Fibroblast of mammary gland (primary cell): ENCODE data around the gene PRKAR1B.

Experiments used
- DNase-seq: peaks from one replicate; pipeline ENCODE4 v3.0.0-alpha.2; 2010; ENCODE audit warnings: low read depth
- H3K4me3 ChIP-seq: 2 replicates; pipeline ENCODE4 v1.5.1; 2011; ENCODE audit warnings: low read depth, mild to moderate bottlenecking, low read length, moderate library complexity; ENCODE audit not compliant: control insufficient read depth
- TF ChIP-seq, protein P1 (sequence below): conservative IDR thresholded peaks from 2 replicates; pipeline ENCODE4 v1.5.1; 2011; ENCODE audit warnings: low read depth, low read length, inconsistent platforms; ENCODE audit not compliant: control insufficient read depth, insufficient read depth

Gene PRKAR1B

DNA sequence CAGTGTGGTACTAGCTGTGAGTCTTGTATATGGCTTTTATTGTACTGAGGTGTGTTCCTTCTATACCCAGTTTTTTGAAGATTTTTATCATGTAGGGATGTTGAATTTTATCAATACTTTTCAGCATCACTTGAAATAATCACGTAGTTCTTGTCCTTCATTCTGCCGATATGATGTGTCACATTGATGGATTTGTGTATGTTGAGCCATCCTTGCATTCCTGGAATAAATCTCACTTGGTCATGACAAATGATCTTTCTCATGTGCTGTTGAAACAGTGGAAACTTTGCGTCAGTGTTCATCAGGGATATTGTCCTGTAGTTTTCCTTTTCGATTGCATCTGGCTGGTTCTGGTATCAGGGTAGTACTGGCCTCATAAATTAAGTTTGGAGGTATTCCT, 7.1 kb upstream of the PRKAR1B start:
- TF ChIP-seq, protein P1, sequence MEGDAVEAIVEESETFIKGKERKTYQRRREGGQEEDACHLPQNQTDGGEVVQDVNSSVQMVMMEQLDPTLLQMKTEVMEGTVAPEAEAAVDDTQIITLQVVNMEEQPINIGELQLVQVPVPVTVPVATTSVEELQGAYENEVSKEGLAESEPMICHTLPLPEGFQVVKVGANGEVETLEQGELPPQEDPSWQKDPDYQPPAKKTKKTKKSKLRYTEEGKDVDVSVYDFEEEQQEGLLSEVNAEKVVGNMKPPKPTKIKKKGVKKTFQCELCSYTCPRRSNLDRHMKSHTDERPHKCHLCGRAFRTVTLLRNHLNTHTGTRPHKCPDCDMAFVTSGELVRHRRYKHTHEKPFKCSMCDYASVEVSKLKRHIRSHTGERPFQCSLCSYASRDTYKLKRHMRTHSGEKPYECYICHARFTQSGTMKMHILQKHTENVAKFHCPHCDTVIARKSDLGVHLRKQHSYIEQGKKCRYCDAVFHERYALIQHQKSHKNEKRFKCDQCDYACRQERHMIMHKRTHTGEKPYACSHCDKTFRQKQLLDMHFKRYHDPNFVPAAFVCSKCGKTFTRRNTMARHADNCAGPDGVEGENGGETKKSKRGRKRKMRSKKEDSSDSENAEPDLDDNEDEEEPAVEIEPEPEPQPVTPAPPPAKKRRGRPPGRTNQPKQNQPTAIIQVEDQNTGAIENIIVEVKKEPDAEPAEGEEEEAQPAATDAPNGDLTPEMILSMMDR: no peak
- DNase-seq: no peak
- H3K4me3 ChIP-seq: no peak overlapping the region

DNA sequence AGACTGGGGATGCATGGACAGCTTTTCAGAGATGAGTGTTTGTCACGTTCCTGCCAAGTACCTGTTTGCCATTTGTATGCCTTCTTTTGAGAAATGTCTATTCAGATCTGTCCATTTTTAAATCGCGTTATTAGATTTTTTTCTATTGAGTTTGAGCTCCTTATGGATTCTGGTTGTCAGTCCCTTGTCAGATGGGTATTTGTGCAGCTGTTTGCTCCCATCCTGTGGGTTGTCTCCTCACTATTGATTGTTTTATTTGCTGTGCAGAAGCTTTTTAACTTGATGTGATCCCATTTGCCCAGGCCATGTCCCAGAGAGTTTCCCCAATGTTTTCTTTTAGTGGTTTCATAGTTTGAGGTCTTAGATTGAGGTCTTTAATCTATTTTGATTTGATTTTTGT, 5.5 kb upstream of the PRKAR1B start:
- no peak overlapping the region for H3K4me3 ChIP-seq
- TF ChIP-seq, protein P1: no peak
- DNase-seq: no peak

DNA sequence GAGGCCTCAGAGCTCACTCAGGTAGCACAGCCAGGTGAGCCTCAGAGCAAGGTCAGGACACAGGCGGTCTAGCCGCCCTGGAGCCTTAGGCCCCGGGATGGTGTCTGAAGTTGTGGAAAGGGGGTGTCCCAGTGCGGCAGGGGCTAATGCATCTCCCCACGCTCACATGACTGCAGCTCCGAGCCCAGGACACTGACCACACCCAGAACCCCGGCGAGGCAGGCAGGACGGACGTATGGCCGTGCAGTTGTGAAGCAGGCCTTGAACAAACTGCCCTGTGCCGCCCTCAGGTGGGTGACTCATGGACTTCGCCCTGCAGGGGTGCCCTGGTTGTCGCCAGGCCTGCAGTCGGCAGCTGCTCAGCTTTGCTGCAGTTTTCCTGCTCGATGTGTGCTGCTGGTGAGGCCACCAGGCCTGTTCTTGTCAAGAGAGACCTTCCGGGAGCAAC, 5.0 kb upstream of the PRKAR1B start:
- no peak for DNase-seq
- TF ChIP-seq, protein P1: no peak
- H3K4me3 ChIP-seq: no peak overlapping the region

DNA sequence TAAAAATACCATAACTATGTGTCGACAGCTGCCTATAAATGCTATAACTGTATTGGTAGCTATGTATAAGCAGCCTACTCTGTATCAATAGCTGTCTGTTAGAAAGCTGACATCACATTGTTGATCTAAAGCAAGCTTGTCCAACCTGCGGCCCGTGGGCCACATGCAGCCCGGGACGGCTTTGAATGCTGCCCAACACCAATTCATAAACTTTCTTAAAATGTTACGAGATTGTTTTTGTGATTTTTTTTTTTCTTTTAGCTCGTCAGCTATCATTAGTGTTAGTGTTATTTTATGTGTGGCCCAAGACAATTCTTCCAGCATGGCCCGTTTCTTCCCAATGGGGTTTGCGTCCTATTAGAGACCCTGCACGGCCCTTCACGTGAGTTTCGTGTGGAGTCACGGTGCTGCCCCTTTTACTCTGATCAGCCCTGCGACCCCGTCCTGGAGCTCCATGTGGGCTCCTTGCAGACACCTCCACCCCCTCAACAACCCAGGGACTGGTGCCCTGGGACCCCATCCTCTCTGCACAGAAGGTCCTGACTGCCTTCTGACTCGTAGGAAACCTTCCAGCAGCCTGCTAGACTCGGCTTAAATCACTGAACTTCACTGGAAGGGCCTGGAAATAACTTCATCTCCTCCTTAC, 4.5 kb upstream of the PRKAR1B start:
- no peak overlapping the region for H3K4me3 ChIP-seq
- TF ChIP-seq, protein P1: no peak

DNA sequence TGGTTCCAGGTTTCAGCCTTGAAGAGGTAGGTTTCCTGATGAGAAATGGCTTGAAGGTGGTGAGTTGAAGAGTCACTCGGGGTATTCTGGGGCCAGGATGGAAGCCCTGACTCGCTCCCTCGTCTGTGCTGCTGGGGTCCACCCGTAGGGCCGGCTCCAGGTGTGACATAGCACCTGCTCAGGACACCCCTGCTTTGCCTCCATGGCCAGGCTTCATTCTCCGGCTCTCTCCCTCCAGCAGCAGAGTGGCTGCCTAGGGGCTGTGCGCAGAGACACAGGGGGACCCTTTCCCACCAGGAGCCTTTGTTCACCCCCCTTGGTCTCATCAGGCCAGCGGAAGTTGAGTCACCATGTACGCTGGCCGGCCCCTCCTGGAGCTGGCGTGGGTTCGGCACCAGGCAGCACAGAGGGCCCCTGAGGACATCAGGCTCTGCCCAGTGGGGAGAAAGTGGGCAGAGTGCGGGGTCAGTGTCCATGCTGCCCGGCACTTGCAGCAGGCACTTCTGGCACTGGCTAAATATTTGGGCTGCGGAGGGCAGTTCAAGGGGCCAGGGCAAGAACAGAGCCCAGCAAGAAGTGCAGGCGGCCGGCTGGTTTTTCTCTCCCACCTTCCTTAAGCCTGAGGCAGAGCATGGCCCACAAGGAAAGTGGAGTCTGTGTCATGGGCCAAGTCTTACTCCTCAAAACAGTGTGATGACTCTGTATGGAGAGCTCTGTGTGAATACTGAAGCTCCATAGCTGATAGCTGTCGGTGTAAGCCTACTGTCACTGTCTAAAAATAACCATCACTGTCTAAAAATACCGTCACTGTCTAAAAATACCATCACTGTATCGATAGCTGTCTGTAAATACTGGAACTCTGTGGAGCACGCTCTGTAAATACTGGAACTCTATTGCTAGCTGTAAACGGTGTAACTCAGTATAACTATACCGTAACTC, 3.7 kb upstream of the PRKAR1B start:
- TF ChIP-seq, protein P1: no peak
- no peak for DNase-seq
- H3K4me3 ChIP-seq: no peak overlapping the region

More for the DNA sequence above, 4.5 kb upstream of the PRKAR1B start:
- DNase-seq: no peak

DNA sequence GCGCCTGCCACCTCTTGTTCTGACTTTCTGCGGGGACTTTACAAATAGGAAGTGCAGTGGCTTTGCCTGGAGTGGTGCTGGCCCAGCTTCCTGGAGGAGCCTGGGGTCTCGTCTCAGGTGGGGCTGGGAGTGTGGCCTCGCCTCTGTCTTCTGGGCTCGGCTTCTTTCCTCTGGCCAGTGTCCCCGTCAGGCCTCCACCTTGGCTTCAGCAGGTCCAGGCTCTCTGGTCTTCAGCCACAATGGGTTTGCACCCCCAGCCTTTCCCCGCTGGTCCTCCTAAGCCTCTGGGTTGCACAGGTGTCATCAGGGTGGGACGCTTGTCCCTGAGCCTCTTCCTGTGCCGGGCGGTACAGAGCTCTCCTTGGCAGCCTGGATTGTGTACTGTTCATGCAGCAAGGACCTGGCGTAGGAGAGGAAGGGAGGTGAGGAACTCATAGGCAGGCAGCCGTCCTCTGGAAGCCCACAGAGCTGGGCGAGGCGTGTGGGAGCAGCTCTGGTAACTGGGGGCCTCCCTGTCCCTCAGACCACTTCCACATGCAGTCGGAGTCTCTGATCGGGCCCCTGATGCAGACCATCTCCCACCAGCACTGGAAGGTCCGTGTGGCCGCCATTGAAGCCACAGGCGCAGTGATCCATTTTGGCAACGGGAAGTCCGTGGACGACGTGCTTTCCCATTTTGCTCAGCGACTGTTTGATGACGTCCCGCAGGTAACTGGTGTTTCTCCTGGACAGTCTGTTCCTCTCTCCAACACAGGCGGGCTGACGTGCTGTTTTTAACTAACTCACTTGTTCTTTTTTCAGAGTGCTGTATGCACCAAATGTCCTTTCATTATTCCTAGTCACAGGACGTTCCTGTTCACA, 2.3 kb upstream of the PRKAR1B start:
- no peak for DNase-seq
- TF ChIP-seq, protein P1: no peak
- no peak overlapping the region for H3K4me3 ChIP-seq
